OCI-LY1 (cell line): ENCODE measurements around the gene PCLO.

Experiments used
- EZH2 ChIP-seq: fragments of 200-600 bp; sonication (generic), shearing (Covaris generic); IDR thresholded peaks from 2 replicates; pipeline ENCODE4 v1.8.0; 2017; ENCODE audit warnings: borderline replicate concordance, mixed run types, mild to moderate bottlenecking, antibody characterized with exemption, low read length, moderate library complexity, mixed read lengths
- TF ChIP-seq, protein P1 (sequence below): fragments of 200-600 bp; sonication (generic), shearing (Covaris generic); IDR thresholded peaks from 2 replicates; pipeline ENCODE4 v1.5.1; 2017; ENCODE audit warnings: mild to moderate bottlenecking, antibody characterized with exemption, low read length, moderate library complexity, mixed read lengths

DNA sequence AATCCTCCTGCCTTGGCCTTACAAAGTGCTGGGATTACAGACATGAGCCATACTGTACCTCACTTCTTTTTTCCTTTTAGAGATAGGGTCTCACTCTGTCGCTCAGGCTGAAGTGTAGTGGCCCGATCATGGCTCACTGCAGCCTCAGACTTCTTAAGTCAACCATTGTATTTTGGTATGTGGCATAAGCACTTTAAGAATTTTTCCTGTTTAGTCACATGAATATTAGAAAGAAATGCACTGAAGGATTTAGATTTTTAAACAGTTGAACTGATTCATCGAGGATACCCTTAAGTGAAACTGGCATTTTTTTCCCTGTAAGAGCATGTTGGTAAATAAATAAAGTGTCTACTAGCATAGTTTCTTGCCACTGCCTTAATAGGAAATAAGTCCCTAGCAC, 399.8 kb downstream of the PCLO start:
- TF ChIP-seq, protein P1, sequence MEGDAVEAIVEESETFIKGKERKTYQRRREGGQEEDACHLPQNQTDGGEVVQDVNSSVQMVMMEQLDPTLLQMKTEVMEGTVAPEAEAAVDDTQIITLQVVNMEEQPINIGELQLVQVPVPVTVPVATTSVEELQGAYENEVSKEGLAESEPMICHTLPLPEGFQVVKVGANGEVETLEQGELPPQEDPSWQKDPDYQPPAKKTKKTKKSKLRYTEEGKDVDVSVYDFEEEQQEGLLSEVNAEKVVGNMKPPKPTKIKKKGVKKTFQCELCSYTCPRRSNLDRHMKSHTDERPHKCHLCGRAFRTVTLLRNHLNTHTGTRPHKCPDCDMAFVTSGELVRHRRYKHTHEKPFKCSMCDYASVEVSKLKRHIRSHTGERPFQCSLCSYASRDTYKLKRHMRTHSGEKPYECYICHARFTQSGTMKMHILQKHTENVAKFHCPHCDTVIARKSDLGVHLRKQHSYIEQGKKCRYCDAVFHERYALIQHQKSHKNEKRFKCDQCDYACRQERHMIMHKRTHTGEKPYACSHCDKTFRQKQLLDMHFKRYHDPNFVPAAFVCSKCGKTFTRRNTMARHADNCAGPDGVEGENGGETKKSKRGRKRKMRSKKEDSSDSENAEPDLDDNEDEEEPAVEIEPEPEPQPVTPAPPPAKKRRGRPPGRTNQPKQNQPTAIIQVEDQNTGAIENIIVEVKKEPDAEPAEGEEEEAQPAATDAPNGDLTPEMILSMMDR, result no peak
- TF ChIP-seq EZH2, result no peak
